ENCODE results near the gene SRMS. TPM values are rescaled to one million over a fixed set of nuclear protein-coding genes. Genes with fewer than 3 reads are reported as not detected.

The SRMS gene
- total and polyA plus RNA-seq, 10 donors: 0.07 to 1.5 (median 0.78) TPM; not detected in 2

GRCh38 chr20:63568986-63569949 is 21.7 kb upstream of the SRMS start:
- intact Hi-C loops (cut with DNase I; ENCODE audit: low total_unique reads): no loop called here
- DNase-seq: peak; percentile 87
- peaks cover 22 to 68% (median 61%) of the 10 kb centered on the region in 6 donors for H3K4me1 ChIP-seq
- H3K9me3 ChIP-seq: no peaks in the 10 kb centered on the region
- peak overlapping the region in 3 of 8 donors; percentile 20 to 65 (median 33) for H3K4me3 ChIP-seq
- TF ChIP-seq POLR2AphosphoS5 (IDR thresholded peaks at IDR 0.05): peak in 1 of 3 donors; percentile 40
- TF ChIP-seq CTCF (IDR thresholded peaks at IDR 0.05 in 8 of 11, conservative IDR thresholded peaks at IDR 0.05 in 3 of 11): no peak
- WGBS, 5 donors: 79 to 89% (median 80%) methylated on average over 8 to 46 of the region's 46 CpGs
- H3K36me3 ChIP-seq: peaks cover 0 to 82% (median 37%) of the 10 kb centered on the region in 6 donors
- peak overlapping the region in 7 of 8 donors; percentile 24 to 90 (median 82) for H3K27ac ChIP-seq
- H3K27me3 ChIP-seq (replicated peaks in 1 of 7): no peaks in the 10 kb centered on the region

DNA sequence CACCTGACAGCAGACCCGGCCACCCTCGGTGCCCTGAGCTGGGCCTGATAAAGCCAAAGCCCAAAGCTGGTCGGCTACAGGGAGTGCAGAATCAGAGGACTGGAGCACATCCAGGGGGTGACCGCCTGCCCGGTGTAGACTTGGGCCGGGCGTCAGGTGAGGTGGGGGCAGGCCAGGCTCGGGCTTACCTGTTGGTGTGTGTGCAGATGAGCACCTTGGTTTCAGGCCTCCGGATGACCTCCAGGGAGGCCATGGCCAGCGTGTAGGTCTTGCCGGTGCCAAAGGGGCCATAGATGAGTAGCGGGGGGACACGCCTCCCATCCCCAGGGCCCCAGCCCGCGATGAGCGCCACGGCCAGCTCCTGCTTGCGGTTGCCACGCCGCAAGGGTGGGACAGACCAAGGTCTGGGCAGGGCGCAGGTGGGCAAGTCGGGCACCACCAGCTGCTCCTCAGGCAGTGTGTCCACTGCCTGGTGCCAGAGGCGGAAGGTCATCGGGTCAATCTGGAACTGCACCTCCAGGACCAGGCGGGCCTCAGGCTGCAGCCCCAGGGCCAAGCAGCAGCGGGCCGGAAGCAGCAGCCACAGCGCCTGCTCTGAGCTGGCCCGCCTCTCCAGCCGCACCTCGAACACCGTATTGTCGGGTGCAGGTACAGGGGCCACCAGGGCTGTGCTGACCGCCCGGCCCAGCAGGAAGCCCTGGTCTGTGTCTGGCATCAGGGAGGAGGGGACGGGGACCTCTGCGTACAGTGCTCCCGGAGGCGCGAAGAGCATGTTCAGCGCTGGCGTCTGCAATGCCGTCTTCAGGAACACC is 20.8 kb upstream of the SRMS start:
- Histone ChIP-seq H3K4me1 (peaks cover 21 to 64% (median 56%) of the 10 kb centered on the region in 6 donors), H3K27ac (peak overlapping the region; percentile 29 to 90 (median 78)), H3K4me3 (peak overlapping the region in 7 of 8 donors; percentile 4 to 65 (median 23)), H3K27me3 (replicated peaks in 1 of 7) (no peaks in the 10 kb centered on the region), H3K9me3 (no peaks in the 10 kb centered on the region), H3K36me3 (peaks cover 0 to 91% (median 46%) of the 10 kb centered on the region in 6 donors)
- intact Hi-C loops (cut with DNase I; ENCODE audit: low total_unique reads): no loop called here
- TF ChIP-seq POLR2AphosphoS5 (IDR thresholded peaks at IDR 0.05): peak in 1 of 3 donors; percentile 59
- TF ChIP-seq CTCF (IDR thresholded peaks at IDR 0.05 in 8 of 11, conservative IDR thresholded peaks at IDR 0.05 in 3 of 11): no peak
- no peak for TF ChIP-seq POLR2A (IDR thresholded peaks at IDR 0.05)
- peak; percentile 87 for DNase-seq
- 36 to 54% (median 44%) methylated on average over 18 to 43 of the region's 43 CpGs for WGBS, 5 donors

DNA sequence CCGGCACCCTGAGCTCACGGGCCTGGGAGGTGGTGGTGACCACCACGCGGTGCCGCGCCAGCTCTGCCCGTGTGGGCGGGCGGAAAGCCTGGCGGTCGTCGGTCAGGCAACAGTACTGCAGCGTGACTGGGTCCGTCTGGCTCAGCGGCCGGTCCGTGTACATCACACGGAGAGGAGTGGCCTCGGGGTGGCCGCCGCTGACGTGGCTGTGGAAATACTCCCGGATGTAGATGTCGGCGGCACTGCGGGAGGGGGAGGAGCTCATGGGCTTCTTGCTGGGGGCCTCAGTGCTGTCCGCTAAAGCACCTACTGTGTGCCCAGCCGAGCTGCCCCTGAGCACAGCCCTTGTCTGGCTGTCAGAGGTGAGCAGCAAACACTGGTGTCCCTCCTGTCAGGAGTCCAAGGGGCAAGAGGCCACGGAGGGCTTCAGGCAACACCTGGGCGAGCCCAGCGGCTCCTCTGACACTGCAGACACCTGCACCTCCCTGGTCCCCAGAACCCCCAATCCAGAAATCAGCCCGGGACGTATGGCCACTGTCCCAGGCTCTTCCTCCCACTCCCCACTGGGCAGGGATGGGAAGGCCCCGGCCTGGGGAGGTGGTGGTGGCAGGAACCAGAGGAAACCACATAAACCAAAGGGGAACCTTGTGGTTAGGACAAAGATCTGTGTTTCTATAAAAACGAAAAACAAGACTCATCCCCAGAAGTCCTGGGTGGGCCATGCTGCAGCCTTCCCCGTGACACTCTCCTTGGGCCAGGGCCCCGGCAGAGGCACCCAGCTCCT is 20.0 kb upstream of the SRMS start:
- peaks cover 0 to 94% (median 50%) of the 10 kb centered on the region in 6 donors for H3K36me3 ChIP-seq
- intact Hi-C loops (cut with DNase I; ENCODE audit: low total_unique reads): no loop called here
- H3K4me3 ChIP-seq: peak overlapping the region in 7 of 8 donors; percentile 4 to 65 (median 23)
- DNase-seq: peak; percentile 94
- no peaks in the 10 kb centered on the region for H3K27me3 ChIP-seq (replicated peaks in 1 of 7)
- TF ChIP-seq POLR2A (IDR thresholded peaks at IDR 0.05) (no peak), POLR2AphosphoS5 (IDR thresholded peaks at IDR 0.05) (peak; percentile 54 to 80 (median 62)), CTCF (IDR thresholded peaks at IDR 0.05 in 8 of 11, conservative IDR thresholded peaks at IDR 0.05 in 3 of 11) (peak in 3 of 11 experiments; percentile 3 to 28 (median 13))
- no peaks in the 10 kb centered on the region for H3K9me3 ChIP-seq
- WGBS, 5 donors: 31 to 50% (median 46%) methylated on average over 34 to 37 of the region's 37 CpGs
- peaks cover 16 to 64% (median 49%) of the 10 kb centered on the region in 6 donors for H3K4me1 ChIP-seq
- H3K27ac ChIP-seq: peak overlapping the region; percentile 29 to 90 (median 78)

Data from spleen (tissue), 11 donors.